ENCODE measurements around the gene CNTFR.

The CNTFR gene

DNA sequence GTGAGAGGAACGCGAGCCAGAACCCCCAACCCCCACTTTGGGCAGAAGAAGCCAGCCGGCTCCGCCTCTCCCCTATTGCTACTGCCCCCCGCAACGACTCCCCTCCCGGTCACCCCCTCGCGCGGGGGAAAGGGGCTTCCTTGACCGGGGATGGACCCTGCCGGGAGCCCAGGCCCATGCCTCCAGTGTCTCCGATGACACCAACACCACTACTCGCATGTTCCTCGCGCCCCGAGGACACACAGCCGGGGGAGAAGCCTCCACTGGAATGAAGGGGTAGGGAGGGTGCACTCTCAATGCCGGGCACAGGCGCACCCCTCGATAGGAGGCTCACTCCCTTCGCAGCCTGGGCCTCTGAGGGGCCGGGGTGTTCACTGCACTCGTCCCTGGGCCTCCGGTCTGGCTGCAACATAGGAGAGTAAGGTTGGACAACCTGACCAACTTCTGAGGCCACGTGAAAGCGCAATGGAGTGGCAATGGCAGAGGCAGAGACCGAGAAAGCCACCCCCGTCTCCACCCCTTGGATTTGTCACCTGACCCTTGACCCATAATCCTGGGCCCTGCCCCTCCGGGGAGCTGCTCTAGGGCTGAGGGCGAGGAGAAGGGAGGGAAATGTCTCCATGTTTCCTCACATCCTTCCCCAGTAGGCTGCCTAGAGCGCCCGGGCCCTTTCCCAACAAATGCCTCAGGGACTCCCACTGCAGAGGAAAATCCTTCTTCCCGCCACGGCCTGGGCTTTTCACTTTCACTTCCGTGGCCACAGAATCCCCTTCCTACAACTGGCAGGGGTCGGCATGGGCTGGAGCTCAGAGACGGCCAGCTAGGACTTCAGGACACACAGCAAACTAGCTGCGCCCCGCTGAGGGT, 1.1 kb upstream of the CNTFR start:
- DNase-seq = no peak

DNA sequence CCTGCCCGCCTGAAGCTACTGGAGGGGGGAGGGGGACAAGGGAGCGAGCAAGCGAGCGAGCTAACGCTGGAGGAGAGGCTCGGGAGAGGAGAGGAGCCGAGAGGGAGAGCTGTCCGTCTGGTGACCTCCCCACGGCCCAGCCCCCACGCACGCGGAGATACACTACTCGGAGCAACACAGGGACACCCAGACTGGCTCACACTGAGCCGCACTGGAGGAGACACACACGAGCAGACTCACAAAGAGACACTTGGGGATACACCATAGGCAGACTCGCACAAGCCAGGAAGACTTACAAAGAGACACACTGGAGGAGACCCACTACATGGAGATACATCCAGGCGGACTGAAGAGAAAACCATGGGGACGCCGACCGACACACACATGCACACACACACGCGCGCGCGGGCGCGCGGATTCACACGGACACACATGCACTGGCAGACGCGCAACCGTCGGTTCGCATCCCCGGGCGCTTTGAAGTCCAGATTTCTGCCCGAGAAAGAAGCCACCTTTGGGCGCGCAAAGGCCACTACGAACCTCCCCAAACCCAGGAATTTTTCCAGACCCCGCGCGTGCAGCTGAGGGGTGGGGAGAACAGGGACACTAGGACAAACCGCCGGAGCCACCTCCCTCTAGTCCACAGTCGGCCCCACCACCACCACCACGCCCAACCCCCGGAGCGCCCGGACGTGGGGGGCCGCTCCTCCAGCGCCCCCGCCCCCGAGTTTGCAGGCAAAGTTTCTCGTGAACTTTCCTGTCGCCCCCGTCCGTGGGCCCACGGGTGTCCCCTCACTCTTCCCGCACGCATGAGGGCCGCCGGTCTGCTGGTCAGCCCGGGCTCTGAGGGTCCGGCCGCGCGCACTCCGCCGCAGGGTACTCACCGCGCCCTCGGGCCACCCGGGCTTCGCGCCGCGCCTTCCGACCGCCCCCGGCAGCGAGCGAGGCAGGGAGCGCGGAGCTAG, 571 bp downstream of the CNTFR start:
- no peak for DNase-seq

DNA sequence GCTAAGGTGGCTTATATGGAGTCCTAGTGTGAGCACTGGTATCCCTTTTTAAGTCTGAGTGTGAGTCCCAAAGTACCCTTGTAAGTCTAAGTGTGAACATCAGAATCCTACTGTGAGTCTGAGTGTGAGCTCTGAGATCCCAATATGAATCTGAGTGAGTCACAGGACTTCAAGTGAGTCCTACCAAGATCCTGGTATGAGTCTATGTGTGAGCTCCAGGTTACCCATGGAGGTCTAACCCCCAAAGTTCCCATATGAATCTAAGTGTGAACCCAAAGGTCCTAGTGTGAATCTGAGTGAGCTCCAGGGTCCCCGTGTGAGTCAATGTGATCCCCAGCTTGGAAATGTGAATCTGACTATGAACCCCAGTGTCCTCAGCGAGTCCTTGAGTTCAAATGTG, 2.3 kb downstream of the CNTFR start:
- no peak for DNase-seq

DNA sequence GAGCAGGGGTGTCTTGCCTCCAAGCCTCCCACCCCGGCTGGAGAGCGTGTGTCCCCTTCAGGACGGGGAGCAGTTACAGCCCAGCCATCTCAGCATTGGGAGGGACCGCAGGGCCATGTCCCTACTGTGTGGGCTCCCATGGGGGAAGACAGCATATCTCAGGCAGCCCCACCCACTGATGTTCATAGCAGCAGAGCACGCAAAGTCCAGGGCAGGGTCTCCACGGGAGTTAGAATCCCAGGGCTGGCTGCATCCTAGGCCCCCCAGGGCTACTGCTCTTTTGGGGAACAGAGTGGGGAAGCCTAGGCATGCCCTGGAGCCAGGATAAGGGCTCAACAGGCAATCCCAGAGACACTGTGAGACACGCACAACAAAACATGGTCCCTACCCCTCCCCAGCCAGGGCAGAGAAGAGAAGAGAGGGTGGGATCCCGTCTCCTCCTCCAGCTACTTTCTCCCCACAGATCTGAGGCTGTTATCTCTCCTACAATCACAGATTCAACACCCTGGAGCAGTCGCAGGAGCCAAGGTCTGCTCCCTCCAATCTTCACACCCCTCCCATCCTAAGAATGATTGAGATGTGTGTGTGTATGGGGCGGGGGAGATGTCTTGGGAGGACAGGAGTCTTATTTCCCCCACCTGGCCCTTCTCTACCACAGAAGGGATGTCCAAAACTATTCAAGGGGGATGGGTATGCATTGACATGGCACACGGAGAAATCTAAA, 3.4 kb downstream of the CNTFR start:
- DNase-seq = no peak

DNA sequence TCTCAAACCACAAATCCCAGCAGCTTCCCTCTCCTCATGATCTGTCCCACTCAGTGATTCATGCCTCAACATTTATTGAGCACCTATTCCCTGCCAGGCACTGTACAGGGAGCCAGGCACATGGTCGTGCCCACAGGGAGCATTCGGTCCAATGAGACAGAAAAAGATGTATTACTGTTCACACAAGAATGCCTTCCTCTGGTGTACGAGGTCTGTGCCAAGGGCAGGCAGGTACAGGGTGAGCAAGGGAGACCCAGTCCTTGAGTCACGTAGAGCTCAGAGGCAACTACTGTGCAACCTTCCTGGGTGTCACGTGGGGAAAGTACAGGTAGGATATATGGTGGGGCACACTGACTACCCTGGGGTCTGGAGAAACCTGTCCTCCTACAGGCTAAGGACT, 4.6 kb downstream of the CNTFR start:
- DNase-seq = no peak

DNA sequence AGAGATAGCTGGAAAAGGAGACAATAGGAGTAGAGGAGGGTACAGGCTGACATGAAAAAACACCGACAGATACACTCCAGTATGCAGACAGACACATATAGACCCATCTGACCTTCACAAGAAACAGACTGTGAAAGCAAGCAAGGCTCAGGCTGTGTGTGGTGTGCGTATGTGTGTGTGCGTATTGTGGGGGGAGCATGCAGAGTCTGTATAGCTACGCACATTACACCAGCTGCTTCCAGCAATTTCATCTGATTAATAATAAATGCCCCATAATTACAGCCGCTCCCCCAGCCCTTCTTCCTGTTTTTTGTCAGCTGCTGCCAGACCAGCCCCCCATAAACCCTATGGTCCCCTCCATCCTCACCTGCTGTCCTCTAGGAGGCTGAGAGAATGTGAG, 6.7 kb downstream of the CNTFR start:
- no peak for DNase-seq

DNA sequence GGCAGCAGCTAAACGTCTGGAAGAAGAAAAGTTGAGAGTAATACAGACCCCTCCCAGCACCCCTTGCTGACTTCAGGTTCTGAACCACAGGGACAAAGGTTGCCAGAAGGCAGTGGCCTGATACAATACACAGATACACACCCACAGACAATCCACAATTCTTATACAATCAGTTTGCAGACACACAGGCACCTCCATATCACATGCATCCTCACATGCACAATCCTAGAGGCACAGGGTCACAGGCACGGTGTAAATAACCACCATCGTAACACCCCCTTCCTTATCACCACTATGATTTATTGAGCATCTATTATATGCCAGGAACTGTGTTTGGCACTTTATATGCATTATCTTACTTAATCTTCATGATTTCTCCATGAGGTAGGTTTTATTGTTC, 8.2 kb downstream of the CNTFR start:
- no peak for DNase-seq

DNA sequence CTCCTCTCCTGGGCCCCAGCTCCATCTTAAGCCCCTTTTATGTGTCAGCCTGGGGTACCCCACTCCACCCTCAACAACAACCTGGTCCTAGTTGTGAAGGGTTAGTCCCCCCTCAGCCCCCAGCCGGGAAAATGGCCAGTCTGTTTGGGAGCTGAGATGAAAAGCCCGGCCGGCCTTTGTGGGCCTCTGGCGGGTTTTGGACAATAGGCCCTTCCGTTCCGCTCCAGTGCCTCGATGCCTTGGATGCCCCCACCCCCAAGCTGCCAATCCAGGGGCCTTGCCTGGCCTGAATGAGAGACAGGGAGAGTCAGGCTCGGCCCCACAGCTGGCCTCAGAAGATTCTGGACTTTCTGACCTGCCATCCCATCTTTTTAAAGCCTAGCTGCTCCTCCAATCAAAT, 9.2 kb downstream of the CNTFR start:
- no peak for DNase-seq

DNA sequence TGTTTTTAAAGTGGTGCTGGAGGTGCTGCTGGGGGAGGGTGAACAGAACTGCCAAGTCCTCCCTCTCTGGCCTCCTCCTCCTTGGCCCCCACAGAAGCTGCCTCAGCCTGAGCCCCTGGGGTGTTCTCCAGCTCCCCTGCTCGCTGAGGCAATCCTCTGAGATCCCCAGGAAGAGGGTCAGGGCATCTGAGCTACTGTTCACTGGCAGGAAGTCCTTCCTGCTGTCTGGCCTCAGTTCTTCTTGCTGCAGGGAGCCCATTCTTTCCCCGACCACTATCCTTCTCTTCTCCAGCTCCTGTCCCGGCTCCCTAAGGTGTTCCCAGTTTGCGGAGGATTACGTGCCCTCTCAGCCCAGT, 9.7 kb downstream of the CNTFR start:
- DNase-seq = no peak

DNA sequence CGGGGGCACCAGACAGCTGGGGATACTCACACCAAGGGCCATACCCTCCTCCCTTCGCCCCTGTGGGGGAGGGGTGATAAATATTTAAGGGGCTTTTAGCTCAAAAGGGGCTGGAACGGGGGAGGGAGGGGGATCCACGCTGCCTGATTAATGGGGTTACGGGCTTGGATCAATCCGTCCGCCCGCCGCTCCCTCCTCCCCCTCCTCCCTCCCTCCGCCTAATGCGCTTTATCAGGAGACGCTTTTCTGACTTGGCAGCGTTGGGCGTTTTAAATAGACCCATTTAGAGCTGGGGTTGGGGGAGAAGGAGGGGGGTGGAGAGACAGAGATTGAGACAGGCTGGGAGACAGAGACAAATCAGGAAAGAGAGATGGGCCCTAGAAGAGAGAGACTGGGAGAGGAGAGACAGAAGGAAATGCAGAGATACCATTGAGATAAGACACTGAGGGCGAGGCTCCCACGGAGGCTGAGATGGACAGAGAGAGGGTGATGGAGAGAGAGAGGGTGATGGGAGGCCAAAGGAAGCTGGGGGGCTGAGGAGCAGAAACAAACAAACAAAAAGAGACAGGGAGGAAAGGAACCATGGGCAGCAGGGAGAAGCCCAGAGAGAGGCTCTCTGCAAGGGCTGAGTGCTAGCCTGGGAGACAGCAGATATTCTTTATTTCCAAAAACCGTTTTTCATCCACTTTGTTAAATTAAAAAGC, 10.3 kb downstream of the CNTFR start:
- DNase-seq = no peak

DNA sequence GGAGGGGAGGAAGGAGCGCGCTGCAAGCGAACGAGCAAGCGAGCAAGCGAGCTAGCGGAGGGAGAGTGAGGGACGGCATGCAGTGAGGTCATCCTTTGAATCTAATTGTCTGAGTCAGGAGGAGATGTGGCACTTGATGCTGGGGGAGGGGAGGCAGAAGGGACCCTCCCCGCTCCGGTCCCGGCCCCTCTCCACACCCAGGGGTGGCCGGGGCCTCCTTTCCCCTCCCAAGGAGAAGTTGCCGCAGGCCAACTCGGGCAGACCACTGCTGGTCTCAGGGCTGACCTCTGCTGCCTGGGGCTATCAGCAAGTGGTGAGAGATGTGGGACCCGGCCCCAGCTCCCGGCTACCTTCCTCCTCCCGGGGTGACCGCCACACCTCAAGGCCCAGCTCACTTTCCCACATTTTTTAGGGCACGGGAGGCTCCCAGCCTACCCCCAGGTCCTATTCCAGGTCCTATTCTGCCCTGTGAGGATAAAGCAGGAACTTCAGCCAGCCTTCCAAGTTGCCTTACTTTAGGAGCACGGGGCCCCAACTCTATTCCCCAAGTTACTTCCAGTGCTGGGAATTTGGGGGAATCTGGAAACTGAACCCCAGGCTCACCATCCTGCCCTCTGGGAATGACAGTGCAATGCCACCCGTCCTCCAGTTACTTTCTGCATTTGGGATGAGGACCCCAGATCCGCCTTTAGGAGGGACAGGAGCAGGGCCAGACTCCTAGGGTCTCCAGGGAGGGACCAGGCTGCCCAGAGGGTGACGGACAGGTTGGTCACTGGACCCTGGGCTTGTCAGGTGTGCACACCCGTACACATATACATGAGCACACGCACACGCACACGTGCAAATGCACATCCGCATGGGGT, 11.1 kb downstream of the CNTFR start:
- DNase-seq = no peak

DNA sequence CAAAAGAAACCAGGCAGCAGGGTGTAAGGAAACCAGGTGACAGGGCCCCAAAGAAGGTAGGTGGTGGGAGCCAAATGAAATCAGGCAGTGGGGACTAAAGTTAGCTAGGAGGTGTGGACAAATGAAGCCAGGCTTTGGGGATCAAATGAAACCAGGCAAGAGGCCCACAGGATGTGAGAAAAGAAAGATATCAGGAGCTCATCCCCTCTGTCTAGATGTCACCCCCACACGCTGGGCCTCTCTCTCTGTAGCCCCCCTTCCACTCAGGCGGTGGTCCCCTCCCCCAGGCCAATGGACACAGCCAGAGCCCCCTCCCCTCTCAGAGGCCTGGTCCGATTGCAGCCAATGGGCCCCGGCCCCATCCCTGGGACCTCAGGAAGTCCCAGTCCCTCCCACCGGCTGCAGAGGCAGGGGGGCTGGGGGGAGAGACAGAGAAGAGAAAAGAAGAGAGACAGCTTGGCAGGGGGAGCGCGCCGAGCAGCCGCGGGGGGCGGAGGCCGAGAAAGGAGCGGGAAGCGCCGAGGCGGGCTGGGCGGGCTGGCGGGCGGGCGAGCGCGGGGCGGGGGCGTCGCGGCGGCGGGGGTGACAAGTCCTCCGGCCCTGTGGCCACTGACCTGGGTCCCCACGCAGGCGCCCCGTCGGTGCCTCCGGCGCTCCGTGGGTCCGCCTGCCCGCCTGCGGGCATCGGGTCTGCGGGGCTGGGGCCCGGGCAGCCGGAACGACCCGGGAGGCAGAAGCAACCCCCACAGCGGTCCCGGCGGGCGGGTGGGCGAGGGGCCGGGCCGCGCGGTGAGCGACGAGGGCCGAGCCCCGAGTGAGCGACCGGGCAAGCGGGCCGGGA, 11.9 kb downstream of the CNTFR start:
- no peak for DNase-seq

DNA sequence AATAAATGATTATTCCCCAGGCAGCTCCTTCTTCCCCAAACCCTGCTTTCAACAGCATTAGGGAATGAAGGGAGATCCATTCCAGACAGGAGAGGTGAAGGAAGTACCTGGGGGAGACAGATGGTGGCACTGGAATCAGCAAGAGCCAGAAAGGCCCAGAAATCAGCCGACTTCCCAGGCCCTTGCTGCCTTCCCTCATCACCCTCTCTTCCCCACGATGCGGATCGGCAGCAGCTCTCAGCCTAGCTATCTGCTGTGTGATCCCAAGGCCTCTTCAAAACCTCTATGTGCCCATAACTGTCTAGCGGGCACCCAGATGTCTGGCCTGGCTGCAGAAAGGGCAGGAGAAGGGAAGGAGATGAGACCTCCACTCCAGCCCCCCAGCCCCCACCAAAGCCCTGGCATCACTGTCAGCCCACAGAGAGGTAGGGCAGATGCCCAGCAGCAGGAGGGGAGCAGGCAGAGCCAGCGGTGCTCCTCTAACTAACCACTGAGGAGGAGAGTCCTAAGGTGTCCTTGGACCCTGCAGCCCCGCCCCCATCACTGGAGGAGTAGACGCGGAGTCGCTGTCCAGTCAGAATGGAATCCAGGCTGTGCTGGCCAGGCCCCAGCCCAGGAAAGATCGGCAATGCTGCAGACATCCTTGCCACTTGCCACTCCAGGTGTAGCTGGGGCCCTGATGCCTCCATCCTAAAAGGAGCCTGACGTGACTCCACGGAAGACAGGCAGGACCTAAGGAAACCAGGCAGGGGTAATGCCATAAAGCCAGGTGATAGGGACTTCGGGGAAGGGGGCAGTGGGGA, 12.7 kb downstream of the CNTFR start:
- DNase-seq = no peak

DNA sequence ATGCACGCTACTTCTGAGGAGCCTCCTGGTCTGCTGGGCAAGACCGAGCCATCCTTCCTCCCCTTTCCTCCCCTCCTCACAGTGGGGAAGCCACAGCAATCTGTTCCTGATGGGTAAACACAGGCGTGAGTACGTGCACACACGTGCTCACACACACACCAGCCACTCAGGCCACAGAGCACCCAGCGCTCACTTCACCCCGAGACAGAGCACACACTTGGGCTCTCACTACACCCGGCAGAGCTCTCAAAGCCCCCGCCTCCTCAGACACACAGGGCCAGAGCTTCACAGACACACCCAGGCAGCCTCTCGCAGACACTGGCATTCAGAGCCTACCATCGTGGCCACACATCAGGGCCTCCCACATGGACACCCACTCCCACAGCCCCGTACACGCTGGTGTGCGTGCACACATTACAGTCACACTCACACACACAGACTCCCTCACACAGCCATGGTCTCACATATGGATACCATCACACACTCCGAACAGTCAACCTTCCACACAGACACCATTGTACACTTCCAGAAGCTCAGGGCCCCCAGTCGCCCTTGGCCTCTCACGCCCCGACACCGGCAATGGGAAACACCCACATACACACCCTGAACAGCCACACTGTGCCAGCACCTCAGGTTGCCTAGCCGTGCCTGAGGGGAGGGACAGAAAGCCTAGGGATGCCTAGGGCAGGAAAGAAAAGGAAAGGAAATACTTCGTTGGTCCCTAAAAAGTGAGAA, 13.5 kb downstream of the CNTFR start:
- DNase-seq = no peak

DNA sequence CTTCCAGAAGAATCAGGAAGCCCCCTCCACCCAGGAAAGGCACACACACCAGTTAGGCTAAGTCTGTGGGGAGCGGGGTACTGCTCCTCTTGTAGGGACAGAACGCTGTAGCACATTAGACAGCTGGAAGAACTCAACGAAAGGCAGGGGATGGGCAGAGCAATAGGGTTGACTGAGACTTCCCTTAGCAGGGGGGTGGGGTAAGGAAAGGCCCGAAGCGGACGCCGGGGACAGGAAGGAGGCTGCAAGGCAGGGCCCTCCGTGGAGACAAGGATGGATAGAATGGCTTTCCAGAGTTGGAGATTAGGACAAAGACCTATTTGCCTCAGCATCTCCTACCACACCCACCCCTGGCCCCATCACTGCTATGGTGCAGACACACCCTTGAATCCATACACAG, 14.3 kb downstream of the CNTFR start:
- no peak for DNase-seq

DNA sequence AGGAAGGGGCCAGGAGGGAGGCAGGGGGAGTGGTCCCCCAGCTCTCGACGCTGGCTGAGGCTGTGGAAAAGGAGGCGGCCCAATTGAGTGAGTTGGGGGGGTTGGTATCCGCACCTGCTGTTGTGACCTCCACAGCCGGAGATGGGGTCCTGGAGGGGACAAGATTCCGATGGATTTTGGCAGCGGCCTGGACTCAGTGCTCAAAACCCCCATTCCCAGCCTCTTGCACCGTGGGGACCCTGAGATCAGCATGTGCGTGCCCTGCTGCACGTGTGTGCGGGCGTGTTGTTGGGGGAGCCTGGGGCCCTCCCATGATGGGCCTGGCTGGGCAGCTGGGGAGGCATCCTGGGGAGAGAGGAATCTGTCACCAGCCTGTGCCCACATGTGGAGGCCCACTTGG, 15.0 kb downstream of the CNTFR start:
- DNase-seq = no peak

DNA sequence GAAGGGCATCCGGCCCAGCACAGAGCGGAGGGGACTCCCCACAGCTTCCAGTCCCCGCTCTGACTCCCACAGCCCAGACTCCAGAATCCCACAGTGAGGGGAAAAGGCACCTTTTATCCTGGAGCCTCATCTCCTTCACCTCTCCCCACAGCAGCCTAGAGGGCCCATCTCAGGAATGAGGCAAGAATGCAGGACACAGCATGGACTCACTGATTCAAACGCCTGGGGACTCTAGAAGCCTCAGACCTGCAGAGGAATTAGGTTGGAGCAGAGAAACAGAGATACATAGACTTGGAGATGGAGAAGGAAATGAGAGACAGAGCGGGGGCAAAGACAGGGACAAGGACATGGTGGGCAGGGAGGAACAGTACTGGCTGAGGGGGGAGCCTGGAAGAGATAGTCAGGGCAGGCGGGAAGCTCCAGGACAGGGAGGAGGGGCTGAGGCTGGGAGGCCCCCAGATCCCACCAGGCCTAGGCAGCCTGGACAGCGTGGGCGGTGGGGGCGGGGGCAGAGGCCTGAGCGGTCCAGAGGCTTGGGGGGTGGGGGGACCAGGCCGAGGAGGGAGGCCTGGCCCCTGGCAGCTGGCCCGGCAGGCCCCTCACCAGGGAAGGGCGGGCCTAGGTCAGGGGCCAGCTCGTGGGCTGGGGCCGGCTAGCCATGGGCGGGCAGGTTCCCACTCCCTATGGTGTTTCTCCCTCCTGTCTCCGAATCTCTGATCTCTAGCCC, 15.8 kb downstream of the CNTFR start:
- DNase-seq = no peak

DNA sequence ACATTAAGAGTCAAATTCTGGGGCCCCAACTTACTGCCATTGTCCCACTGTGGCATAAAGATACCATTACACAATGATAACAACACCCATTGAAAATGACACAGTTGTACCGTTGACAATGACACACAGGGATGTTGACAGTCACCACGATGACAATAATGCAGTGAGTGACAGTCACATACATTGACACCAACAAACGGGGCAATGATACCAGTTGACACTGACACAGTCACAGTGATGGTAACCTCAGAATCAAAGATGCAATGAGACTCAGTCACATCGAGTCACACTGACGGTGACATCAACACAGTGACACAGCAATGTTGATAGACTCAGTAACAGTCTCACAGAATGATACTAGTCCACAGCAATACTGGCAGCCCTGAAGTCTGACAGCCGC, 16.9 kb downstream of the CNTFR start:
- no peak for DNase-seq

DNA sequence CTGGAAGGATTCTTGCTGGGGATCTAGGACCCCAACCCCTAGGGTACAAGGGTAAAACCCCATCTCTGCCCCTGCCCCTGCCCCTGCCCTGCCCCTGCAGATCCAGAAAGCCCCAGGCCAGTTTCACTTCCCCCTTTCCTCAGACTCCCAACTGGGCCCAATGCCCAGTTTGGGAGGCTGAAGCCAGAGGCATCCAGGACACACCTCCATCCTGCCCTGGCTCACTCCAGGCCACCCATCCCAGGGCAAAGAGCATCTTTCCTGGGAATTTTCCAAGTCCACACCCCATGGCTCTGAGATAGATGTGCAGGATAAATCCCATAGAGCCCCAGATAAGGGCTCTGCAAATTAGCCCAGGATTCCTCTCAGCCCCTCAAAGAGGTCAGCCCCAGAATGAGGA, 17.4 kb downstream of the CNTFR start:
- DNase-seq = no peak
